A204.1 (cell line): ENCODE results near the gene FHOD3.

Experiments used
- FAIRE-seq: peaks from 2 replicates; lab custom pipeline; 2012; peaks lifted over from hg19 to GRCh38; lab: Jason Lieb, UNC

The FHOD3 gene

DNA sequence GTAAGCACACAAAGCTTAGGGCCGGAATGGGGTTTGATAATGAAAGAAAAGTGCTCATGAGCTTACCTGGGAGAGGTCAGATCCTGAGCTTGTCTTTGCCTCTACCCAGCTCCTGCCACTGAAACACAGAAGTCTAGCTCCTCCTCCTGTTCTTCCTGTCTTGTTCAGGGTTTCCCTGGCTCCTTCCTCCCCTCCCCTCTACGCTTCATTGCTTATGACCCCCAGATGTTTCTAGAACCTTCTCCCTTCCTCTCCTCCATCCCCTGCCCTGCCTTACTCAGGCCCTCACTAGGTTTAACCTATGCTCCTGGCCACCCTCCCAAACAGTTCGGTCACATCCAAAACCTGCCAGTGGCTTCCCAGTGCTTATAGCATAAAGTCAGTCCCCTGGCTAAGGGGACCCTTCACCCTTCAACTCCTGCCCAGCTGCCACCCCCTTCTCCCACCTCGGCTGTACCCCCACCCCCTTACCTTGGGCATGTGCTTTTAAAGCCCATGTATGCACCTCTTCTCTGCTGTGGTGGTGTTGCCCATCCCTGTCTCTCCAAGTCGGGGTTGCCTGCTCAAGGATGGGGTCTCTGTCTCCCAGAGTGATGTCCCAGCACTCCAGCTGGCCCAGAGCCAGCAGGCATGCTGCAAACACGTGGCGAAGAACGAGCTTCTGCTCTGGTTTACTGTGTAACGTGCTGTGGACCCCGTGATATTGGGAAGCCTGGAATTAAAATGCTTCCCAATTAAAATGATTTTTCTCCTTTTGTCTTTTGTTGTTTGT lies 297.7 kb downstream of the FHOD3 start:
- FAIRE-seq = no peak

DNA sequence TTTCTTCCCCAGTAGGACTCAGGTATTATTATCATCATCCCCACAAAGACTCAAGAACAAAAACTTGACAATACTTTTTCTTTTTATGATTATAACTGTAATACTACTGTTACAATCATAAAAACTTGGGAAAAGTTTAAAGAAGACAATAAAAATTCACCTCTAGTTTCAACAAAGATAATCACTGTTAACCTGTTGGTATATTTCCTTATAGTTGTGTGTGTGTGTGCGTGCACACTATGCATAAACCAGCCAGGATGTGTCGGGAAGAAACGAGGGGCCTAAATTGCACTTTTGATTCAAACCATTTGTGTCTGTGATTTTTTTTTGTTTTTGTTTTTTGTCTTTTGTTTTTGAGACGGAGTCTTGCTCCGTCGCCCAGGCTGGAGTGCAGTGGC lies 298.3 kb downstream of the FHOD3 start:
- no peak for FAIRE-seq

DNA sequence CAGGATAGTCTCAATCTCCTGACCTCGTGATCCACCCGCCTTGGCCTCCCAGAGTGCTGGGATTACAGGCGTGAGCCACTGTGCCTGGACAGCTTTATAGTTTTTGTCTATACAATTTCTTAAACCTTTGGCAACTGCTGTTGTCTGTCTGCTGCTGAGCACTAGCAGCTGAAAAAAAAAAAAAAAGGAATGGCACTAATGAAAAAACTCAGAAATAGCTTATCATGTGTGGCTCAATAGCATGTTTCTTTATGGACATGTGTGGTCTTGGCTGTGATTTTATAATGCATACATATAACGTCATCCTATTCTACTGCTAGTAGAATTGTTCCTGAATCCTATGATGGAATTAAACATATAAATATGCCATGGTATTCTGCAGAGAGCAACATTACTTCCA lies 300.1 kb downstream of the FHOD3 start:
- FAIRE-seq = no peak

DNA sequence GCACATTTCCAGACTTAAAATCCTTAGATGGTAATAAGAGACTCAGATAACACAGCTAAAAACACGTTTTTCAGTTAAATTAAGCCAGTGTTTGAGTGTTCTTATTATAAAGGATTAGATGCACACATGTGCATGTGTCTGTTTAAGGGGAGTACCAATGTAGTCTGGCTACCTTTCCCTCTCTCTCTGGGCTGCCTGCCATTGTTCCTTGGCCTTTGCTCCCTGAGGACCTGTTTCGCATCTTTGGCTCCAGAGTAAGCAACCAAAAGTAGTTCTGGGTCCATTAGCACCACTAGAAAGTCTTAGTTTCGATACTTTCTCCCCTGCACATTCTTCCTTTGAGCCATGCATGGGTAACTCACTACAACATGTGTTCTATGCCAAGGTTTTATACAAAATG lies 303.0 kb downstream of the FHOD3 start:
- no peak for FAIRE-seq

DNA sequence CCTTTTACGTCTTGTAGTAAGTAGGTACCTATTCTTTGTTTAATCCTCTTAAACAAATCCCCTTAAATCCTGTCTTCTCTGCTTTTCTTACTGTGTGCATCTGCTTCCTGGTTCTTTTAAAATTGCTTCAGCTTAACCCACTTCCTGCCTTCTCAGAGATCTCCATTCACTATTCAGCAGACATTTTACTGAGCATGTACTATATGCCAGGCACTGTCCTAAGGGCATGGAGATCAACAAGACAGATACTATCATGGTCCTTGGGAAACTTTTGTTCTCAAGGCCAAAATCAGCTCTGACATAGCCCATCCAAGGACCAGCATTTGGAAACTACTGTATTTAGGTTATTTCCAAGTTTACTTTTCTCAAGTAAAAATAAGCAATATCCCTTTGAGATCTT lies 303.8 kb downstream of the FHOD3 start:
- FAIRE-seq = no peak

DNA sequence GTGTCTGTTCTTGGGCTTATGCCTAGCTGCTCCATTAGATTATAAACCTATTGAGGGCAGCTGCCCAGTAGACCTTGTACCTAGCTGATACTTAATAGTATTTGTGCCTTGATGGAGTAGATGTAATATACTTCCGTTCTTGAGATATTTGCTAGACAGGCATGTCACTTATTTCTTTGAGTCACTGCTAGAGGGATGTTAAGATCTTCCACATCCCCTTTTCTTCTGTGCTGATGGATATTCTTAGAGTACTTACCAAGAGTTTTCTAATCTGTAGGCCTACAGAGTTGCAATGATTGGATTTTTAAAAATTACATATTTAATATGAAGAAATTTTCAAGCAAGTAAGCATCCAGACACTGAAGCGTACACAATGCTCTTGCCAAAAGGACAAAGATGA lies 304.6 kb downstream of the FHOD3 start:
- no peak for FAIRE-seq

DNA sequence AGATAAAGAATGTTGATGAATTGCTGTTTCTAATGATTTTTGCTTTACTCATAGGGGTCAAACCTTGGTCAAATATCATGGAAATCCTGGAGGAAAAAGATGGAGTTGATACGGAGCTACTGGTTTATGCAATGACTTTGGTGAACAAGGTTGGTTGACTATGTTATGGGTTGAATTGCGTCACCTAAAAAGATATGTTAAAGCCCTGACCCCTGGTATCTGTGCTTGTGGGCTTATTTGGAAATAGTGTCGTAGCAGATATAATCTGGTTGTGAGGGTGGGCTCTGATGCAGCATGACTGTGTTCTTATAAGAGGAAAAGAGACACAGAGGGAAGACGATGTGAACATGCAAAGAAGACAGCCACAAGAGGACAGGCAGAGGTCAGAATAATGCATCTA lies 305.1 kb downstream of the FHOD3 start:
- no peak for FAIRE-seq

DNA sequence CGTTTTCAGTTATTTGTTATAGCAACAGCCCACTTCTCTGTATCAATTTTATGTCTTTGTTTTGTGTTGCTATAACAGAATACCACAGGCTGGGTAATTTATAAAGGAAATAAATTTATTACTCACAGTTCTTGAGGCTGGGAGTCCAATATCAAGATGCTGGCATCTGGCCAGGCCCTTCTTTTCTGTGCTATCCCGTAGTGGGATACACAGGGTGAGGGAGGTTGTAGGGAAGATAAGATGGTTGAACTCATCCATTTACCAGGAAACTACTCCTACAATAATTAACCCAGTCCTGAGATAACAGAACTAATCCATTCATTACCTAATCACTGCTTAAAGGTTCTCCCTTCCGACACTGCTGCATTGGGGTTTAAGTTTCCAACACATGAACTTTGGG lies 310.6 kb downstream of the FHOD3 start:
- no peak for FAIRE-seq

DNA sequence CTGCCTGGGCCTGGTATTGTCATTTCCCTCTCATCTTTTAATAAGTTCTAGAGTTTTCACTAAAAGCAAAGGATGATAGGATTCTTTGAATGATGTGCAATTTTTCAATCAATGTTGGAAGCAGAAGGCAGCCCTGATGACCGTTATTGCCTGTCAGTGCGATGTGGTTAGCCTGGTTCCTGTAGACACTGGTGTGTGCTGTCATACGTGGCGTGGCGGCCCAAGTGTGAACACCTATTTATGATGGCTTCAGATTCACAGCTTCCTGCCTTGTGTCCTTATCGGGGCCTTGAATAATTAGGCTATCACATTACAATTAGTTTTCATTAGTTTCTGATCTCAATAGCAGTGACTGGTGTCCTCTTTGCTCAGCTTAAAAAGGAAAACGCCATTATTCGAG lies 312.7 kb downstream of the FHOD3 start:
- FAIRE-seq = no peak

DNA sequence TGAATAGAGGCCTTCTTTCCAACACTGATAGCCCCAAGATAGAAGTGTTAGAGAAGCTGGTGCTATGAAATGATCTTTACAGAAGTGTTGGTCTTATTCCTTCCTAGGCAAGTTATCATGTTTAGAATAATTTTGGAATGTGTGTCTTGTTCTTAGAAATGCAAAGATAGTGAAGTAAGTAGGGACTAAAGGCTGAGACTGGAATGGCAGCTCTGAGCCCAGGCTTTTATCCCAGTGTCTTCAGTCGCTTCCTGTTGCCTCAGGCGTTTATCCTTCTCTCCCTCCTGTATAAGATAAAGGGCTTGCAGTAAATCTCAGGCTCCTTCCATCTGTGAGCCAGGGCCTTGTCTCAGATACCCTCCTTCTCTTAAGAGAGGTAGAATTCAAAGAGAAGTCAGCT lies 313.1 kb downstream of the FHOD3 start:
- no peak for FAIRE-seq

DNA sequence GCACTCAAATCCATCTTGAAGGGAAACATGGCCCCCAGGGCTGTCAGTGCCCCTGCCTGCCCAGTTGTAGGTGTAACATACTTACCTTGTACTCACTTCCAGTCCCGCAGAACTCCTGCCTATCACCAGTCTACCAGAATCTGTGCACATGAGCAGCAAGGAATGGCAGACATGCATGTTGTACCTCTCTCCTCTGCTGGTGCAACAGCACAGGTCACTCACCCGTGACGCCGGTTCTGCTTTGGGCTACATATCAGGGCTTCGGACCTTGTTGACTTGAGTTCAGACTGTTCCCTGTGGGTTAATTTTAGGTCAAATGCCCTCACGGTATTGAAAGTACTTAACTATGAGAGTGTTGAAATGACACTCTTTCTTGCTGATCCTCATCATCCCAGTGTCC lies 315.6 kb downstream of the FHOD3 start:
- FAIRE-seq = no peak

DNA sequence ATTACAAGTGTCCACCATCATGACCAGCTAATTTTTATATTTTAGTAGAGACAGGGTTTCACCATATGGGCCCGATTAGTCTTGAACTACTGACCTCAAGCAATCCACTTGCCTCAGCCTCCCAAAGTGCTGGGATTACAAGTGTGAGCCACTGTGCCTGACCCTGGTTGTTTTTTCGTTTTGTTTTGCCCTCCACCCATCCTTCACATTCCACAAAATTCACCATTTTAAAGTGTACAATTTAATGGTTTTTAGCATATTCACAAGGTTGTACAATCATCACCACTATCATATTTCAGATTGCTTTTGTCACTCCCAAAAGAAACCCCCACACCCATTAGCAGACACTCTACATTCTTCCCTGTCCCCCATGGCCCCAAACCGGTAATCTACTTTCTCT lies 316.3 kb downstream of the FHOD3 start:
- no peak for FAIRE-seq

DNA sequence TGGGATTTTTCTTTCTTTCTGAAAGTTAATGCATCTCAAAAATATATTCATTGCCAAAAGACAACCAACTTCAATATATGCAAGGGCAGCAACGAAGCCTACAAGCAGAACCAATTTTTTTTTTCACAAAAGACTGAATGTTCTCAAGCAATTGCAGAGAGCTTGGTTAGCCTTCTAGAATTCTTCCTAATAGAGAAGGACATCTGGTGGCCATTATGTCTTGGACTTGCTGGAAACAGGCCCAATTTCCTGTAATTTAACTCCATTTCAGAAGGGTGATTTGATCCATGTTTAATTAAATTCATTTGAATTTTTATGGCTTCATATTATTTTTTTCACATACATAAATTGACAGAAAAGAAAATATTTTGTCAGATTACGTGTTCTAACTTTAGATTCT lies 323.3 kb downstream of the FHOD3 start:
- no peak for FAIRE-seq

DNA sequence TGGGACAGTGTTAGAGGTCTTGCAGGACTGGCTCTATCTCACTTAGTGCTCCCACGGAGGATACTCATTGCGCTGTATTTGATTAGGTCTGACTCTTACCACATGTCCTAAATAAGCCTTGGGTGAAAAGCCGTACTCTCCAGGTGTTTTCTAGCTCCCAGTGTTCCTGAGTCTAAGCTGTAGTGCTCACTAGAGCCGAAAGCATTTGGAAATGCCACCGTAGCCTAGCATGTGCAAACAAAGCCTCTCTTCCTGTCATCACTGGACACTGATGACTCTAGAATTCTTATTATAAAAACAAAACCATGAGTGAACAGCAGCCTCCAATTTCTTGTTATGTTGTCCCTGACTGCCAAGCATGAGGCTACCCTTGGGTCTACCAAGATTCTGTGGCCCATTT lies 325.1 kb downstream of the FHOD3 start:
- no peak for FAIRE-seq

DNA sequence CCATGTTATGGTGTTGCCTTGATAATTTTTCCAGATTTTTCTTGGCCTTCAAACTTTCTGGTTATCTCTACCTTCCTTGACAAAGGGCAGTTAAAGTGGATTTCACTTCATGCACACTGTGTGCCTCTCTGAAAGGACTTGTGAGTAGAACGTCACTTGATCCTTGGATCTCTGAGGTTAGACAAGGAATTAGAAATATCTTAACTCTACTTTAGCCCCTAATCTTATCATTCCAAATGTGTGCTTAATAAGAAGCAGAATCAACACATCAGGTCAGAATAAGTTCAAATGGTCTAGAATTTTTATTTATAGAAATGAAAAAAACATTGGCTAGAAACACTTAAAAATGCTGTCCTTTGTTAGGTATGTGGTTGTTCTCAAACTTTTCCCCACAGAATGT lies 325.6 kb downstream of the FHOD3 start:
- FAIRE-seq = no peak

DNA sequence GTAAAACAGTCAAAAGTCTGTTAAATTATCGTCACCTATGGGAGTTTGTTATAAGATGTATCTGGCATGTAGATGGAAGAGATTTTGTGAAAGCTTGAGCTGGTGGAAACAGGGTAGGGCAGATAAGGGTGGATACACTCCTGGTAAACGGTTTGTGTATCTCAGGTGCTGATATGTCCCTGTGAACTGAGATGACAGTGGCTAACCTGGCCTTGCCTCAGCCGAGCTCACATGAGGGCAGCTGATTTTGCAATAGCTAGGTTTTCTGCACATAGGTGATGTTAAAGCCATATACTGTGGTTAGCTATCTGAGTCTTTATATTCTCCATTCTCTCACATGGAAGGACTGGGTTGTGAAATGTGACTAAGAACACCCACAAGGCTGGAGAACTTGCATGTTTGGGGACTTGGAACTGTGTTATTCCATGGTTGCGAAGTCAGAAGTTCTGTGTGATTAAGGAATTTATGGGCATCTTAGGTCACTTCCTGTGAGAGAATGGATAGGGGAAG lies 326.2 kb downstream of the FHOD3 start:
- FAIRE-seq = no peak

DNA sequence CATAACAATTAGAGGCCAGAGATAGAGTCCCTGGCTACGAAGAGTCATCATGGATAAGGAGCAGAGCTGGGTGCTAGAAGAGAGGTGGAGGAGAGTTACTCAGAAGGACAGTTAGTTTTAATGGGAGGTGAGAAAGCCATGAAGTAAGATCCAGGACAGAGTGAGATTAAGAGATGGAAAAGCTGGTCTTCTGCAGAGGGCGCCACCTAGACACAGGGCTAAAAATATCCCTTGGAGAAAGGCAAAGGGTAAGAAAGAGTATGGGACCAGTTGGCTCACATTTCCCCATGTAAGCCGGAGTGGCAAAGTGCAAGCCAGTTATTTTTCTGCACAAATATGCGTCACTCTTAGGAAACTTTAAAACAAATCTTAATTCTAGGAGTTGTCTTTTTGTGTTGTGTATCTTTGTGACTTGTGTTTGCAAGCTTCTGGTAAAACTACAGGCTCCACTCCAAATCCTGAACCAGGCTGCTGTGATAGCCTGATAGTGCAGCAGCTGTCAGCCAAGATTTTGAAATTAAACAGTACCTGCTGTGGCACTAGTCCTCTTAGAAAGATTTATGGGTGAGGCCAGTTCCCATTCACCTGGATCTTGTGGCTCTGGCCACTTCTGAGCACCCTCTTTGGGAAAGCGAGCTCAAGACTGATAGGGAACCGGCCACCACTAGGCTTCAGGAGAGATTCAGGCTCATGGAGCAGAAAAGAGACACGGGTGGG lies 327.1 kb downstream of the FHOD3 start:
- FAIRE-seq = no peak

DNA sequence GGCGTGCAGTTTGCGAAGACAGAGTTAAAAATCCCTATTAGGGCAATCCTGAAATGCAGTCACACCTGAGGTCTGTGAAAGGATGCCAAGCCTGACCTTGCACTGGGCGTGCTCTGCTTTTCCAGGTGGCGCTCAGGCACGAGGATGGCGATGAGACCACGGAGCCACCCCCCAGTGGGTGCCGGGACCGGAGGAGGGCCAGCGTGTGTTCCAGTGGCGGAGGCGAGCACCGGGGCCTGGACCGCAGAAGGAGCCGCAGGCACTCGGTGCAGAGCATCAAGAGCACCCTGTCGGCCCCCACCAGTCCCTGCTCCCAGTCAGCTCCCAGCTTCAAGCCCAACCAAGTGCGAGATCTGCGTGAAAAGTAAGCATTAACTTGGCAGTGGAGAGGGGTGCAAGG lies 327.9 kb downstream of the FHOD3 start:
- FAIRE-seq = no peak

DNA sequence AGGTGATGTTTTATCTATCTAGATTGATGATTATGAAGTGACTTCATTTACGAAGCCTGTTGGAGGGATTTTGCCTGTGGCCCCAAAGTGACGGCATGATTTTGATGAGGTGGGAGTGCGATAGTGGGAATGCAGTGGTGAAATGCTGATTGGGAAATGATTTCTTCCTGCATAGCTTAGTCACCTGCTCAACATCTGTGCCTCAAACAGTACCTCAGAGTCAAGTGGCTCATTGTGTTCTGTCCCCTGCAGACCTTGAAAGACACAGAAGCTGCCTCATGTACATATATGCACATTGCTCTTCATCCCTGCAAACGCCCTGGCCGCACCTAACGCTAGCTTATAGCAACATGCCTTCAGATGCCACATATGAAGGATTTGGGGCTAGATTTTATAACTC lies 330.1 kb downstream of the FHOD3 start:
- FAIRE-seq = no peak

DNA sequence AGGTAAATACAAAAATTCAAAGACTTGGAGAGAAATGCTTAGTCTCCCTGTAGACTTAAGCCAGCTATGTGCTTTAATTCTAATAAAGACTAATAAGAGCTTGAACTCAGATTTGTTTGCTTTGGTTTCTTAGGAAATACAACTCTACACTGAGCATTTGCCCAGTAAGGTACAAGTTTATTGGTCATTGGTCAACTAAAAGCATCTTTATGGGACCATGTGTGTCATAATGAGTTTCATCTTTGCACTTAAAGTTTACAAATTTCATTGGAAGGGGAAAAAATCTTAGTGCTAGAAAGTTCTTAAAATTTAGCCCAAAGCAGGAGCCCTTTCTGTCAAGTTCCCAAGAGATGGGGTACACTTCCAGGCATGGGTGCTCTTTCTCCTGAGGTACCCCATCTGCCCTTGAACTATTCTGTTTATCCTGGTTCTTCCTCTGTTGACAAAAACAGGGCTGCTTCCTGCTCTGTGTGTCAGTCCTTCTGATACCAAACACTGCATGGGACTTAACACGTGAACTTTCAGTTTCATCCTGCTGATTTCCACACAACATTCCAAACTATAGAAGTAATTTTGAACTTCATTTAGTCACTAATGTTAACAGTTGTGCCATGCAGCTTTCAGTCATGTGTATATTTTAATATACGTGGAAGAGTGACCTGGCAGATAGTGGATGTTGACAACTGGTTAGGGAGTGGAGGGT lies 331.1 kb downstream of the FHOD3 start:
- no peak for FAIRE-seq

DNA sequence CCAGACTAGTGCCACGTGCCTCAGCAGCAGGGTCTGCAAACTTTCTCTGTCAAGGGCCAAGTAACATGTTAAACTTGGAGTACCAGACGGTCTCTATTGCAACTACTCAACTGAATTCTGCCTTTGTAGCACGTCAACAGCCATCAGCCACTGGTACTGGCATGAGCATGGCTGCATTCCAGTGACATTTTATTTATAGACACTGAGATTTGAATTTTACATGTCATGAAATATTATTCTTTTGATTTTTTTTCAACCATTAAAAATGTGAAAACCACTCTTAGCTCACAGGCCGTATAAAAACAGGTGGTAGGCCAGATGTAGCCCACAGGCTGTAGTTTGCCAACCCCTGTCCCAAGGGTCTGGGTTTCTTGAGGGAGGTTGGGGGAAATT lies 331.6 kb downstream of the FHOD3 start:
- no peak for FAIRE-seq

DNA sequence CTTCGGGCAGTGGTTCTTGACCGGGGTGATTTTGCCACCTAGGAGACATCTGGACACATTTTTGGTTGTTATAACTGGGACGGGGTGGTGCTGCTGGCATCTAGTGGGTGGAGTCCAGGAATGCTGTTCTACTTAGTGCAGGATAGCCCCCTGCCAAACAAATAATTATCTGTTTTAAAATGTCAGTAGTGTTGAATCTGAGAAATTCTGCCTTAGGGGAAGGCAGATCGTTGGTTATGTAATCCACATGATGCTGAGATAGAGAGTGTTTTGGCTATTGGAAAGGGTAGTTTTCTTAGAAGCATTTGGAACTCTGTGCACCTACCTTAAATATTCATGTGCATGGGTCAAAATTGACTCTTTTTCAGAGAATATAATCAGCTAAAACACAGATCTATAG lies 332.3 kb downstream of the FHOD3 start:
- no peak for FAIRE-seq

DNA sequence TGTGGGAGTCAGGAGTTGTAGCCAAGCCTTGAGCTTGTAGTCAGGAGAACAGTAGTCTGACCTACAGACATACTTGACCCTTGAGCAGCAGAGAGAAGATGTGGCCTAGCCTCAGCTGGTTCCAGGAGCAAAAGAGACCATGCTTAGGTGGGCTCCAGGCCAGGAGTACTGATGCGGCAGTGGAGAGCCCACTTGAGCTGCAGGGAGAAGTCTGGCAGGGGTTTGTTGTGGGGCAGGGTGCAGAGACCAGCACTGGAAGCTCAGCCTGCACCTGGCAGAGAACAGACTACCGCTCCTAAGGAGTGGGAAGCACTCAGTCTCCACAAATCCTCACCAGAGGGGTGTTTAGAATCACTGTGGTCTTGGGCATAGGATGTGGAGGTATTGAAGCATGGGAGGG lies 333.4 kb downstream of the FHOD3 start:
- no peak for FAIRE-seq
